ENCODE results near the gene FIGNL2.
"Not testable (repeated sequence)": the region's sequence is repeated elsewhere in the genome, so short reads cannot be mapped to it uniquely, and the experiment has no call there.

The FIGNL2 gene

DNA sequence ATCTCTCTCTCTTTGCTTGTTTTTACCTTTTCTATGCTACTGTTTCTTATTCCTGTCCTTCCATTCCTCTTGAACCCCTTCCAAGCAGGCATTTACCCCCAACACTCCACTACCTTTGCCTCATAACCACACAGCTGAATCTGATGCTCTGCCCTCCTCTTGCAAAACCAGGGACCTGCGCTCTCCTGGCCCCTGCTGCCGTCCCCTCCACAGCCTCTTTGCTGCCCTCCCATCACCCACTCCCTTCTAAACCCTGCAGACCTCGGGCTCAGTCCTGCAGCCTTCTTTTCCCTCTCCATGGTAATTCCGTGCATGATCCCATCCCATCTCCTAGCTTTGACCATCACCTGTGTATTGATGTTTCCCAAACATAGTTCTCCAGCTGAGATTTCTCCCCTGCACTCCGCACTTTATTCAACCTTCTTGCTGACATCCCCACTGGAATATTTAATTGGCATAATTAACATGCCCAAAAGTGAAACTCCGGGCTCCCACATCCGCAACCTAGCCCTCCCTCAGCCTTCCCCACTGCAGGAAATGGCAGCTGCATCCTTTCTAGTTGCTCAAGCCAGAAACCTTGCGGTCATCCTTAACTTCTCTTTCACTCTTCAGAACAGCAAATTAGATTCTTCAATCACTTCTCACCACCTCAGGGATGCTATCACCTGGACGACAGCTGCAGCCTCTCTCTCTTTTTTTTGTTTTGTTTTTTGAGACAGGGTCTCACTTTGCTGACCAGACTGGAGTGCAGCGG, 16.0 kb downstream of the FIGNL2 start:
- no peak for DNase-seq

DNA sequence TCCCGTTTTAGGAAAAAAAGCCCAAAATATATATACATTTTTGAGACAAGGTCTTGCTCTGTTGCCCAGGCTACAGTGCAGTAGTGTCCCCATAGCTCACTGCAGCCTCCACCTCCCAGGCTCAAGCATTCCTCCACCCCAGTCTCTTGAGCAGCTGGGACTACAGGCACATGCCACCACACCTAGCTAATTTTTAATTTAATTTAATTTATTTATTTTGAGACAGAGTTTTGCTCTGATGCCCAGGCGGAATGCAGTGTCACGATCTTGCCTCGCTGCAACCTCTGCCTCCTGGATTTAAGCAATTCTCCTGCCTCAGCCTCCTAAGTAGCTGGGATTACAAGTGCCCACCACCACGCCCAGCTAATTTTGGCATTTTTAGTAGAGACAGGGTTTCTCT, 16.7 kb downstream of the FIGNL2 start:
- DNase-seq, result not testable (repeated sequence)

- DNase-seq, result no peak
Observed at GRCh38 chr12:51829641-51830040, 18.9 kb downstream of the FIGNL2 start.

DNA sequence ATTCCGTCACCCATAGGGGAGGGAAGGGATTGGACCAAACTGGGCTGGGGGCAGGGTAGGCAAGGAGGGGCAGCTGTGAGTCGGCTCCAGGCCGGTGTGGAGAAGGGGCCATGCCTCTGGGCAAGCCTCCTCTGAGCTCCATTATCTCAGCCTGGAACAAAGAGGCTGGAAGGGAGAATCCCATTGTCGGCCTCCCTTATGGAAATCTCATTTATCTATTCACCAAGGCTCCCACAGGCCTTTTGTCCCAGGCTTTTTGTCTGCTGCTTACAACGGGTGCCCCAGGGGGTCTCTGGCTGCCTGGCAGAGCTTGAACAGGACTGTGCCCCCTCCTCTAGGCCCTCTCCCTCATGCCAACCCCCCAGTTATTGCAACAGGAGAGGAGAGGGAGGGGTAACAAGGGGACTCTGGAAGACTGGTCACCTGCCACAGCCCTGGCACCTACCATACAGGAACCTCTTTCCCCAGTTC, 19.5 kb downstream of the FIGNL2 start:
- DNase-seq, result no peak

- DNase-seq, result no peak
Observed at GRCh38 chr12:51827925-51828818, 20.3 kb downstream of the FIGNL2 start.

GRCh38 chr12:51826881-51827280, 21.6 kb downstream of the FIGNL2 start:
- DNase-seq, result no peak

- no peak for DNase-seq
Observed at GRCh38 chr12:51825216-51825615, 23.3 kb downstream of the FIGNL2 start.

DNA sequence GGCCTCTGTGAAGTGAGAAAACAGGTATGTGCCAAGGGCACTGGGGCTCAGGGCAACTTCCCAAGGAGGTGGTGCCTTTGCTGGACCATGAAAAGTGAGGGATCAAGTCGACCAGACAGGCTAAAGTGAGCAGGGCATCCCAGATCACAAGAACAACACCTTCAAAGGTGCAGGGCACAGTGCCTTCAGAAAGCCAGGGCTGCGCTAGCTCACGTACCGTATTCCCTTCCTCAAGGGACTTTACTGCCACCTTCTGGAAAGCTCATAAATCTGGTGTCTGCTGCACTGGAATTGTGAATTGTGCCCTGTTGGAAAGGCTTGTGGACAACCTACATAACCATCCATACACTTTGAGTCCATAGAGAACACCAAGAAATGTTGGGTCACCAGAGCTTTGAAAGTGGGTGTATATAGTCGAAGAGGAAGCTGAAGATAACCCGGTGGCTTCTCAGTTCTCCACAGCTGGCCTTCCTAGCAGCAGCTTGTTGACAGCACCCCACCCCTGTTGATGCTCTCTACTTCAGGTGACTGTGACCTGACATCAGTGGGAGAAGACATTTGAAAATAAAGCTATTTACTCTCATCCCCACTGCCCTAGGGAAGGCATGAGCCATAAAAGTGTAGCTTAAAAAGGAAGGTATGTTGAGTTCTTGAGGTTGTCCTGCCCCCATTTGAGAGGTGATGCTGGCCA, 24.5 kb downstream of the FIGNL2 start:
- DNase-seq, result peak; percentile 68

- DNase-seq, result no peak
Observed at GRCh38 chr12:51822956-51823355, 25.6 kb downstream of the FIGNL2 start.

- DNase-seq, result no peak
Observed at GRCh38 chr12:51822261-51822616, 26.3 kb downstream of the FIGNL2 start.

GRCh38 chr12:51821440-51822260, 26.9 kb downstream of the FIGNL2 start:
- no peak for DNase-seq

DNA sequence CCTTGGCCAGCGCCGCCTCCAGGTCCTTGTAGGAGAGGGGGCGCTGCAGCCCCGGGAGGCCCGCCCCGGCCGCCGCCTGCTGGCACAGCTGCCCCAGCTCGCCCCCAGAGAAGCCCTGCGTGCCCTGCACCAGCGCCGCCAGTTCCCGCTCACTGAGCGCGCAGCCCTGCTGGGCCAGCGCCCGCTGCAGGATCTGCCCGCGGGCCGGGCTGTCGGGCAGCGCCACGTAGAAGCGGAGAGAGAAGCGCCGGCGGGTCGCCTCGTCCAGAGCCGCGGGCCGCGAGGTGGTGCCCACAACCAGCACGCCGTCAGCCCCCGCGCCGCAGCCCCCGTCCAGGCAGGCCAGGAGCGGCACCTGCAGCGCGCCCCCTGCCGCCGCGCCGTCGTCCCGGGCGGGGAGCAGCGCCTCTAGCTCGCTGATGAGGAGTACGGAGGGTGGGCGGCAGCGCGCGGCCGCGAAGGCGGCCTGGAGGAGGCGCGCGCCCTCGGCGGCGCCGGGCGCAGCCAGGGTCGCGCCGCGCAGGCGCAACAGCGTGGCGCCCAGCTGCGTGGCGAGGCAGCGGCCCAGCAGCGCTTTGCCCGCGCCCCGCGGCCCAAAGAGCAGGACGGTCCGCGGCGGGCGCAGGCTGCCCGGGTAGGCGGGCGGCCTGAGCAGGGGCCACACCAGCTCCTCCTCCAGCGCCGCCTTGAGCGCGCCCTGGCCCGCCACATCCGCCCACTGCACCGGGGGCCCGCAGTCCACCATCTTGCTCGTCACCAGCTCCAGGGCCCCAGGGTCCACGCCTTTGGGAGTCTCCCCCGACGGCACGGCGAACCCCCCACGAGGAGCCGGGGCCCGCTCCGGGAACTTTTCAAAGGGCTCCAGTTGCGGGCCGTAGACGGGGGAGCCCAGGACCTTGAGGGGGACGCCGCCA, 27.7 kb downstream of the FIGNL2 start:
- DNase-seq, result peak; percentile 44

GRCh38 chr12:51819736-51820525, 28.6 kb downstream of the FIGNL2 start:
- DNase-seq, result peak; percentile 14

GRCh38 chr12:51818566-51819300, 29.8 kb downstream of the FIGNL2 start:
- no peak for DNase-seq

- no peak for DNase-seq
Observed at GRCh38 chr12:51818086-51818485, 30.4 kb downstream of the FIGNL2 start.

DNA sequence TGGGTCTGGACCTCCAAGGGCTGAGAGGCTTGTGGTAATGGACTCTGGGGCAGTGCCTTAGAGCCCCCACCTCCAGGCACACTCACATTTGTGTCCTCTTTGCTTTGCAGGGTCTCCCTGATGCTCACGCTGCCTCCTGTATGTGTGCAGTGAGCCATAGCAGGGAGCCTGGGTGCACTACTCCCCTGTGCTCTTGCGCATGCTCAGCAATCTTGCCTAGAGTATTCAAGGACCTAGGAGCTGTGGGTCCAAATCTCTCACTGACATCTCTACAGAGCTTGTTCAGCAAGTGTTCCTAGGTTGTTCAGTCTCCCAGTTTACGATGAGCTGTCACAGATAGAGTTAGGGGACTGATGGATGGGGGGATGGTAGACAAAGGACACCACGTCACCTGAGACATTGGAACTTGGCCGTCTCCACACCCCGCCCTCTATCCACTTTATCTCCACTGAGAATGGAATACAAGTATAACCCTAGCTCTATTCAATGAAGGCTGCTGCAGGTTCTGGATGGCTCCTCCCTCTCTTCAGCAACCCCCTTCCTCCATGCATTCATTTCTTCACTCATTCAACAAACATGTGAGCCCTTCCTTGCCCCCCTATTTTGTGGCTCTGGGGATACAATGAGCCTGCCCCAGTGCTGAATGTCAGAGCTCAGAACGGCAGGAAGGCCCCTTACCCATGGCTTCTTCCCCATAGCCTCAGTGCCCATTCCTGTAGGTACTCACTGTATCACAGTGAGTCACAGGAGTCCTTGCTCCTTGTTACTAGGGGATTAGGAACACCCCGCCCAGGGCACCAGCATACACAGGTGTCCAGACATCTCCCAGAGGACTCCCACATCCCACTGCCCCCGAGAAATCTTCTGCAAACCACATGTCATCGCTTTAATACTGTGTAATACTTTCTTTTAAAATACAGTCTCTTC, 31.2 kb downstream of the FIGNL2 start:
- DNase-seq, result no peak

DNA sequence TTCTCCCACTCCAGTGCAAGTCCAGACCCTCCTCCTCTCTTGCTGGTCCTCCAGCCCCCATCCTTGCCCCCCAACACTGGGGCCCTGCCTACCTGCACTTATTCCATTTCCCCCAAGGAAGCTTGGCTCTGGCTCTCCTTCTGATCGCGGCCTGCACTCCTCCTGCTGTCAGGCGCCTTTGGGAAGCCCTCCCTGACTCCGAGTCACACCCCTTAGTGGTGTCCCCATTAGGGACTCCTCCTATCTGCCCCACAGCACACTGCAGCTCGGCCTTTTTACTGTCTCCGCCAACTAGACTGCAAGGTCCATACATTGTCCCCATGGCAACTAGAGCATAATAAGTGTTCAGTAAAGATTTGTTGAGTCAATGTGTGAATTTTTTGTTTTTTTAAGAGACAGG, 32.9 kb downstream of the FIGNL2 start:
- no peak for DNase-seq

DNA sequence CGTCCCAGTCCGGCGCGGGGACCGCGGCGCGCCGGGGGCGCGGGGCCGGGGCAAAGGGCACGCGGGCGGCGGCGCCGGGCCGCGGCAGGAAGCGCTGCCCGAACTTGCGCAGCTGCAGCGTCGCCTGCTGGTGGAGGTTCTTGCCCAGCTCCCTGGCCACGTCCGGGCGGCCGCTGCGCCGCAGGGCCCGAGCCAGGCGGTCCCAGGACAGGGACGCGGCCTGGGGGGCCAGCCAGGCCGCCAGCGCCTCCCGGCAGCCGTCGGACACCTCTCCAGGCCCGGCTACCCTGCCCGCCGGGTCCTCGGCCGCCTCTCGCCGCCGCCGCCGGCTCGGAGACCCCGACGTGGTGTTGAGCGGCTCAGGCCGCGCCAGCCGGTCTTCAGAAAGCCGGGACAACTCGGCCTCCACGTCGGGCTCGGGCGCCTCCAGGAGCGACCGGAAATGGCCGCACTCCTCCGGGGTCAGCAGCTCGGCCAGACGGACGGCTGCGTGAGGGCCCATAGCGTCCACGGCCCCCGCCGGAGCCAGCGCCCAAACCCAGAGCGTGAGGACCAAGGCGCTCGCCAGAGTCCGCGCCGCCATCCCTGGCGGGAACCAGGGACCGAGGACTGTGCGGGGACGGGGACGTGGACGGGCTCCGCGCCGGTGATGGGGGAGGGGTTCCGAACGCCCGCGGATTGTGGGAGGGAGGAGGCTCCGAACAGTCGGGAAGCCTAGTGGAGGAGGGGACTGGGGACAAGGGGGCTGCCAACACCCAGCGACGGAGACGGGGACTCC, 34.0 kb downstream of the FIGNL2 start:
- peak; percentile 62 for DNase-seq

All from midbrain (tissue), 1 donor.